DND-41 (cell line): ENCODE results near the gene TBC1D20.

Experiments
- ATAC-seq: fragments of 200-7000 bp; cut with Tn5 transposase; 3 replicates; pipeline ENCODE4 v1.9.1; 2021; ENCODE audit warnings: low read depth; ENCODE audit not compliant: insufficient read depth
- DNase-seq: peaks from one replicate; pipeline ENCODE4 v3.0.0-alpha.2; 2020
- H2AFZ ChIP-seq: 2 replicates; pipeline ENCODE4 v1.6.0; 2012; ENCODE audit warnings: low read depth, low read length
- H3K27ac ChIP-seq: 2 replicates; pipeline ENCODE4 v1.5.1; 2012; ENCODE audit warnings: low read length, inconsistent platforms
- H3K27me3 ChIP-seq: fragments of 200-600 bp; sonication (generic); 2 replicates; pipeline ENCODE4 v1.6.0; 2012; ENCODE audit warnings: low read length, mild to moderate bottlenecking, inconsistent platforms; ENCODE audit not compliant: insufficient read depth, poor library complexity
- H3K36me3 ChIP-seq: 2 replicates; pipeline ENCODE4 v1.5.1; 2012; ENCODE audit warnings: low read length, inconsistent platforms; ENCODE audit not compliant: insufficient read depth
- H3K4me1 ChIP-seq: 2 replicates; pipeline ENCODE4 v1.5.1; 2012; ENCODE audit warnings: mild to moderate bottlenecking, low read length; ENCODE audit not compliant: insufficient read depth
- H3K4me2 ChIP-seq: 2 replicates; pipeline ENCODE4 v1.6.0; 2012; ENCODE audit warnings: mild to moderate bottlenecking, moderate library complexity, low read length, inconsistent platforms; ENCODE audit not compliant: insufficient read depth
- H3K4me3 ChIP-seq, 2 experiments: fragments of 200-600 bp in 1 of 2; shearing (Covaris generic) in 1 of 2; 2 replicates each; pipeline ENCODE4 v1.5.1; 2012 to 2016; ENCODE audit warnings: inconsistent platforms in 2 of 2, low read length in 2 of 2, mild to moderate bottlenecking in 2 of 2, low read depth in 1 of 2, moderate library complexity in 1 of 2
- H3K79me2 ChIP-seq: 2 replicates; pipeline ENCODE4 v1.6.0; 2012; ENCODE audit warnings: low read length, inconsistent platforms; ENCODE audit not compliant: insufficient read depth
- H3K9ac ChIP-seq: 2 replicates; pipeline ENCODE4 v1.6.0; 2012; ENCODE audit warnings: low read depth, mild to moderate bottlenecking, inconsistent platforms, low read length, moderate library complexity
- H3K9me3 ChIP-seq: 2 replicates; pipeline ENCODE4 v1.5.1; 2012; ENCODE audit warnings: low read length, moderate library complexity, mild to moderate bottlenecking, inconsistent platforms; ENCODE audit not compliant: insufficient read depth, severe bottlenecking
- H4K20me1 ChIP-seq: 2 replicates; pipeline ENCODE4 v1.6.0; 2012; ENCODE audit warnings: low read length; ENCODE audit not compliant: insufficient read depth
- CTCF ChIP-seq: IDR thresholded peaks from 2 replicates; pipeline ENCODE4 v1.5.1; 2012; ENCODE audit warnings: borderline replicate concordance, low read length, moderate library complexity, mild to moderate bottlenecking; ENCODE audit not compliant: poor library complexity, severe bottlenecking; ENCODE audit errors: extremely low read depth
- EZH2 ChIP-seq: IDR thresholded peaks from 3 replicates; pipeline ENCODE4 v1.6.1; 2012; ENCODE audit warnings: borderline replicate concordance, low read depth, mild to moderate bottlenecking, moderate library complexity, low read length, inconsistent platforms; ENCODE audit not compliant: severe bottlenecking

Gene TBC1D20

DNA sequence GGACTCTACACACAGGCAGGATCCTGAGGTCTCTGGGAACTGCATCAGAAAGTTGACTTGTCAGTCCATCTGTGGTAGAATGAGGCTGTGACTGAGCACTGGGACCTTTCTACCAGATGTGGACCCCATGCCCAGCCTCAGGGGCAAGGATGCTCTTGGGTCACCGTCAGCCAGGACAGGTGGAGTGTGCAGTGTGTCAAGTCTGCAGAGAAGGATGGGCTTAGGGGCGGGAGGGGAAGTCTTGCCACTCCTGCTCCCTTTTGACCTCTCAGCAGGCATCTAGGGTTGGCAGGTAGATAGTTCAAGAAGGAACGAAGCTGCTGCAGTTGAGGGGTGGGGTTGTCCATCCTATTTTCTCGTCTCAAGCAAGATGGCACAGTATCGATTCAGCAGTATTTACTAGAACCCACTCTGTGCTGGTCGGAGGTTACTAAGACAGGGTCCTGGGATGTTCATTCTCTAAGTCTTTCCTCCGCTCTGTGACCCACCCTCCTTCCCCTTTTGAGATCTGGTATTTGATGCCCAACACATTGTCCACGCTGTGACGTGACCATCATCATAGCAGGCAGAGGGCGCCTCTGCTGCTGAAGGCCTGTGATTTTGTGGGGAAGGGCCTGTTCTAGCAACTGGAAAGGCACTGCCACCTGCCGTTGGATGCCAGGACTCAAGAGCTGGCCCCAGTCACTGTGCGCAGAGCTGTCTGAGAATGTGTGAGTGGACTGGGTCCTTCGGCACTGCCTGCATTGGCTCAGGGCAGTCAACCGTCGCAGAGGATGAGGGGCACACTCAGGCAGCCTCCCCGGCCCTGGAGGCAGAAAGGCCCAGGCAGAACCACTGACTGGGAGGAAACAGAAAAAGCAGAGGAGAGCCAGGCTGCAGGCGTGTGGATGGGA is 31.1 kb downstream of the TBC1D20 start:
- DNase-seq: peak; percentile 42
- Histone ChIP-seq H3K36me3 (peaks cover 83% of the 10 kb centered on the region), H3K4me2 (no peak overlapping the region), H4K20me1 (peaks cover 13% of the 10 kb centered on the region; the same call in 1 of the 2 replicates), H2AFZ (no peak overlapping the region), H3K27me3 (no peaks in the 10 kb centered on the region), H3K9me3 (no peaks in the 10 kb centered on the region), H3K27ac (no peak overlapping the region), H3K9ac (no peak overlapping the region), H3K4me1 (no peaks in the 10 kb centered on the region), H3K79me2 (no peaks in the 10 kb centered on the region), H3K4me3 (no peak overlapping the region)
- TF ChIP-seq EZH2: no peak
- TF ChIP-seq CTCF: peak; percentile 53
- peak; percentile 48; the same call in 2 of the 3 replicates for ATAC-seq

GRCh38 chr20:430091-430999 is 32.0 kb downstream of the TBC1D20 start:
- Histone ChIP-seq H2AFZ (no peak overlapping the region), H4K20me1 (0 out of 2 replicates have a peak, but pooled peaks cover 8% of the 10 kb centered on the region), H3K4me2 (no peak overlapping the region), H3K4me3 (no peak overlapping the region), H3K79me2 (no peaks in the 10 kb centered on the region), H3K9ac (no peak overlapping the region), H3K36me3 (peaks cover 74% of the 10 kb centered on the region), H3K4me1 (no peaks in the 10 kb centered on the region), H3K27me3 (no peaks in the 10 kb centered on the region), H3K9me3 (no peaks in the 10 kb centered on the region), H3K27ac (no peak overlapping the region)
- DNase-seq (no peak), ATAC-seq (no peak)
- TF ChIP-seq EZH2 (no peak), CTCF (no peak)

DNA sequence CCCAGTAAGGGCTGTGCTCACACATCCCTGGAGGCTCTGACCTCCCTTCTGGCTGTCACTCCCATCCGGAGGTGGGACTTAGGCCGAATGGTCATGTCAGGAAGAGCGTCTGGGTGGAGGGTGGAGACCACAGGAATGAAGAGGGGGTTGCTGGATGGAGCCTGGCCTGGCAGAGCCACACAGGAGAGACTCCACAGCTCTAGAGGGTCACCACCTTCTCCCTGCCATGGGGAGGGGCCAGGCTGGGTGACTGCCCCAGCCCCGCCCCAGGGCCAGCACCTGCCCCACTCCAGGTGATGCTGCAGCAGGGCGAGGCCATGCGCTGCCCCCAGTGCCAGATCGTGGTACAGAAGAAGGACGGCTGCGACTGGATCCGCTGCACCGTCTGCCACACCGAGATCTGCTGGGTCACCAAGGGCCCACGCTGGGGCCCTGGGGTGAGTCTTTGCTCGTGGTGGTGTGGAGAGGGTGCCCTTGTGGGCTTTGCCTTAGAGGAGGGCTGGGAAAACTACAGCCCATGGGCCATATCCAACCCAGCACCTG is 33.6 kb downstream of the TBC1D20 start:
- TF ChIP-seq CTCF (peak; percentile 27), EZH2 (no peak)
- no peak for ATAC-seq
- Histone ChIP-seq H3K4me2 (no peak overlapping the region), H3K9ac (no peak overlapping the region), H3K9me3 (no peaks in the 10 kb centered on the region), H3K4me1 (no peaks in the 10 kb centered on the region), H4K20me1 (0 out of 2 replicates have a peak, but pooled peaks cover 3% of the 10 kb centered on the region), H3K79me2 (no peaks in the 10 kb centered on the region), H3K27ac (no peak overlapping the region), H3K4me3 (no peak overlapping the region), H2AFZ (no peak overlapping the region), H3K36me3 (peaks cover 74% of the 10 kb centered on the region), H3K27me3 (no peaks in the 10 kb centered on the region)
- no peak for DNase-seq
